ENCODE data around the gene SYT6. TPM values are rescaled to one million over a fixed set of nuclear protein-coding genes. Genes with fewer than 3 reads are reported as not detected.

Gene SYT6
- total and polyA plus RNA-seq, 10 of the 15 experiments (the other 5 are each of a cell fraction or from before 2014, with no cell fraction given), result 0.05 to 0.39 TPM; not detected in 8

GRCh38 chr1:114090738-114091505 is 62.7 kb downstream of the SYT6 start:
- POLR2A ChIA-PET, result no interaction called here

GRCh38 chr1:114089502-114090138 is 64.0 kb downstream of the SYT6 start:
- RAD21 ChIA-PET (ENCODE audit: unreplicated experiment), result no interaction called here
- no peaks in the 10 kb centered on the region for H3K9me3 ChIP-seq (replicated peaks; ENCODE audit: control insufficient read depth, insufficient read depth, low read length)
- TF ChIP-seq ZNF622 (IDR thresholded peaks at IDR 0.05) (no peak), JUNB (IDR thresholded peaks at IDR 0.05) (no peak), MAX (IDR thresholded peaks at IDR 0.05; ENCODE audit: low read depth, low read length) (no peak), NFIC (IDR thresholded peaks at IDR 0.05; ENCODE audit: low read depth, low read length) (no peak), SPI1 (IDR thresholded peaks at IDR 0.05; ENCODE audit: borderline replicate concordance, insufficient read depth, low read depth, low read length) (no peak), ZNF217 (IDR thresholded peaks at IDR 0.05) (no peak), ASH2L (IDR thresholded peaks at IDR 0.05; ENCODE audit: borderline replicate concordance, low read depth) (no peak)
- TF ChIP-seq, protein P1, sequence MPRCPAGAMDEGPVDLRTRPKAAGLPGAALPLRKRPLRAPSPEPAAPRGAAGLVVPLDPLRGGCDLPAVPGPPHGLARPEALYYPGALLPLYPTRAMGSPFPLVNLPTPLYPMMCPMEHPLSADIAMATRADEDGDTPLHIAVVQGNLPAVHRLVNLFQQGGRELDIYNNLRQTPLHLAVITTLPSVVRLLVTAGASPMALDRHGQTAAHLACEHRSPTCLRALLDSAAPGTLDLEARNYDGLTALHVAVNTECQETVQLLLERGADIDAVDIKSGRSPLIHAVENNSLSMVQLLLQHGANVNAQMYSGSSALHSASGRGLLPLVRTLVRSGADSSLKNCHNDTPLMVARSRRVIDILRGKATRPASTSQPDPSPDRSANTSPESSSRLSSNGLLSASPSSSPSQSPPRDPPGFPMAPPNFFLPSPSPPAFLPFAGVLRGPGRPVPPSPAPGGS (IDR thresholded peaks at IDR 0.05; ENCODE audit: borderline replicate concordance, insufficient read depth, low read depth, low read length, poor library complexity, severe bottlenecking), result no peak
- TF ChIP-seq, protein P2, sequence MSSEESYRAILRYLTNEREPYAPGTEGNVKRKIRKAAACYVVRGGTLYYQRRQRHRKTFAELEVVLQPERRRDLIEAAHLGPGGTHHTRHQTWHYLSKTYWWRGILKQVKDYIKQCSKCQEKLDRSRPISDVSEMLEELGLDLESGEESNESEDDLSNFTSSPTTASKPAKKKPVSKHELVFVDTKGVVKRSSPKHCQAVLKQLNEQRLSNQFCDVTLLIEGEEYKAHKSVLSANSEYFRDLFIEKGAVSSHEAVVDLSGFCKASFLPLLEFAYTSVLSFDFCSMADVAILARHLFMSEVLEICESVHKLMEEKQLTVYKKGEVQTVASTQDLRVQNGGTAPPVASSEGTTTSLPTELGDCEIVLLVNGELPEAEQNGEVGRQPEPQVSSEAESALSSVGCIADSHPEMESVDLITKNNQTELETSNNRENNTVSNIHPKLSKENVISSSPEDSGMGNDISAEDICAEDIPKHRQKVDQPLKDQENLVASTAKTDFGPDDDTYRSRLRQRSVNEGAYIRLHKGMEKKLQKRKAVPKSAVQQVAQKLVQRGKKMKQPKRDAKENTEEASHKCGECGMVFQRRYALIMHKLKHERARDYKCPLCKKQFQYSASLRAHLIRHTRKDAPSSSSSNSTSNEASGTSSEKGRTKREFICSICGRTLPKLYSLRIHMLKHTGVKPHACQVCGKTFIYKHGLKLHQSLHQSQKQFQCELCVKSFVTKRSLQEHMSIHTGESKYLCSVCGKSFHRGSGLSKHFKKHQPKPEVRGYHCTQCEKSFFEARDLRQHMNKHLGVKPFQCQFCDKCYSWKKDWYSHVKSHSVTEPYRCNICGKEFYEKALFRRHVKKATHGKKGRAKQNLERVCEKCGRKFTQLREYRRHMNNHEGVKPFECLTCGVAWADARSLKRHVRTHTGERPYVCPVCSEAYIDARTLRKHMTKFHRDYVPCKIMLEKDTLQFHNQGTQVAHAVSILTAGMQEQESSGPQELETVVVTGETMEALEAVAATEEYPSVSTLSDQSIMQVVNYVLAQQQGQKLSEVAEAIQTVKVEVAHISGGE (CRISPR knock-in tag; IDR thresholded peaks at IDR 0.05), result no peak

More at GRCh38 chr1:114090738-114091505, 62.7 kb downstream of the SYT6 start:
- in situ Hi-C loops (cut with MboI), result no loop called here
- CTCF ChIA-PET, result interaction anchor here (0.7 to 1.6 kb wide), 3 partner anchors 10 to 193 kb away, joined by 3 to 5 read pairs (median 3); no protein-coding TSS in a partner anchor
- no peak for TF ChIP-seq WRNIP1 (IDR thresholded peaks at IDR 0.05; ENCODE audit: borderline replicate concordance, low read depth, low read length)
- Histone ChIP-seq H3K4me2 (ENCODE audit: control insufficient read depth, insufficient read depth) (no peak overlapping the region), H4K20me1 (ENCODE audit: control insufficient read depth, insufficient read depth) (no peaks in the 10 kb centered on the region), H3K4me3 (no peak overlapping the region), H3K36me3 (ENCODE audit: control insufficient read depth in 2 of 2, insufficient read depth in 2 of 2, low read length in 1 of 2) (no peaks in the 10 kb centered on the region), H3K27ac (ENCODE audit: control insufficient read depth, insufficient read depth) (no peak overlapping the region), H3K9me3 (replicated peaks; ENCODE audit: control insufficient read depth, insufficient read depth, low read length) (no peaks in the 10 kb centered on the region), H3K79me2 (ENCODE audit: control insufficient read depth, insufficient read depth, low read length) (no peaks in the 10 kb centered on the region), H3K4me1 (ENCODE audit: control insufficient read depth, insufficient read depth, low read length) (no peaks in the 10 kb centered on the region), H3K27me3 (replicated peaks in 1 of 2; ENCODE audit: control insufficient read depth in 2 of 2, insufficient read depth in 2 of 2, low read length in 1 of 2) (peaks cover 1 to 4% of the 10 kb centered on the region in 2 experiments; a peak in 2 of 4 replicates), H2AFZ (ENCODE audit: control insufficient read depth, low read depth, low read length) (no peak overlapping the region), H3K9ac (ENCODE audit: control insufficient read depth, insufficient read depth, low read length) (no peak overlapping the region)
- no TSS peak for BruUV-seq (replicated peaks)
- WGBS (ENCODE audit: insufficient coverage, insufficient replicate concordance, low lambda C conversion rate, missing lambda C conversion rate), result 44% methylated on average over 11 of the region's 11 CpGs
- intact Hi-C loops (cut with micrococcal nuclease; ENCODE audit: unreplicated experiment), result no loop called here
- no peak for FAIRE-seq
- RAD21 ChIA-PET (ENCODE audit: unreplicated experiment), result interaction anchor here (0.9 to 1.8 kb wide), 2 partner anchors 16 to 107 kb away, joined by 4 read pairs; no protein-coding TSS in a partner anchor
- ATAC-seq, result no peak
- no peak for DNase-seq (ENCODE audit: low read depth, low spot score)
- SMC1A ChIA-PET (ENCODE audit: uncharacterized antibody, unreplicated experiment), result interaction anchor here (1.2 kb wide), 1 partner anchor 15 kb away, joined by 3 read pairs; no protein-coding TSS in a partner anchor

More at GRCh38 chr1:114089502-114090138, 64.0 kb downstream of the SYT6 start:
- in situ Hi-C loops (cut with MboI), result no loop called here
- ChIA-PET CTCF (no interaction called here), SMC1A (ENCODE audit: uncharacterized antibody, unreplicated experiment) (interaction anchor here (0.9 to 1.8 kb wide), 3 partner anchors 10 to 41 kb away, joined by 3 to 4 read pairs (median 3); no protein-coding TSS in a partner anchor), POLR2A (no interaction called here)
- H3K36me3 ChIP-seq (ENCODE audit: control insufficient read depth in 2 of 2, insufficient read depth in 2 of 2, low read length in 1 of 2), result no peaks in the 10 kb centered on the region
- no peaks in the 10 kb centered on the region for H3K79me2 ChIP-seq (ENCODE audit: control insufficient read depth, insufficient read depth, low read length)
- H2AFZ ChIP-seq (ENCODE audit: control insufficient read depth, low read depth, low read length), result no peak overlapping the region
- intact Hi-C loops (cut with micrococcal nuclease; ENCODE audit: unreplicated experiment), result no loop called here
- 18% methylated on average over 4 of the region's 4 CpGs for whole genome bisulfite sequencing (ENCODE audit: insufficient coverage, insufficient replicate concordance, low lambda C conversion rate, missing lambda C conversion rate)
- no TSS peak for BruUV-seq (replicated peaks)
- H4K20me1 ChIP-seq (ENCODE audit: control insufficient read depth, insufficient read depth), result no peaks in the 10 kb centered on the region
- H3K4me1 ChIP-seq (ENCODE audit: control insufficient read depth, insufficient read depth, low read length), result no peaks in the 10 kb centered on the region
- ATAC-seq, result no peak
- H3K4me2 ChIP-seq (ENCODE audit: control insufficient read depth, insufficient read depth), result no peak overlapping the region
- FAIRE-seq, result no peak
- H3K9ac ChIP-seq (ENCODE audit: control insufficient read depth, insufficient read depth, low read length), result no peak overlapping the region
- no peak for DNase-seq (ENCODE audit: low read depth, low spot score)
- H3K4me3 ChIP-seq, result no peak overlapping the region
- no peak overlapping the region for H3K27ac ChIP-seq (ENCODE audit: control insufficient read depth, insufficient read depth)
- peaks cover 1 to 4% of the 10 kb centered on the region in 2 experiments; a peak in 2 of 4 replicates for H3K27me3 ChIP-seq (replicated peaks in 1 of 2; ENCODE audit: control insufficient read depth in 2 of 2, insufficient read depth in 2 of 2, low read length in 1 of 2)

Measured in GM12878 (cell line).